Activated CD8-positive, alpha-beta memory T cell treated with anti-CD3 and anti-CD28 coated beads for 36 hours (primary cell): Measurements from ENCODE around the gene OGFRL1. TPM values are rescaled to one million over a fixed set of nuclear protein-coding genes. Genes with fewer than 3 reads are reported as not detected.

Source experiments
- CTCF ChIA-PET: fragments of 350-600 bp; sonication (Branson Sonifier 250); formaldehyde crosslinking; loops from one replicate; lab custom pipeline; 2021; ENCODE audit warnings: antibody characterized with exemption; lab: Charles Lee
- POLR2A ChIA-PET: fragments of 350-600 bp; sonication (Branson Sonifier 250); formaldehyde crosslinking; loops from one replicate; lab custom pipeline; 2021; ENCODE audit warnings: antibody characterized with exemption; lab: Charles Lee
- total RNA-seq, 2 experiments: library from RNA; stranded (reverse); gene quantifications; one replicate each; pipeline ENCODE4 v1.2.3, GENCODE V29; 2021

Gene OGFRL1
- total RNA-seq, 2 experiments from 2014 or later, result 5.0 to 5.1 TPM

DNA sequence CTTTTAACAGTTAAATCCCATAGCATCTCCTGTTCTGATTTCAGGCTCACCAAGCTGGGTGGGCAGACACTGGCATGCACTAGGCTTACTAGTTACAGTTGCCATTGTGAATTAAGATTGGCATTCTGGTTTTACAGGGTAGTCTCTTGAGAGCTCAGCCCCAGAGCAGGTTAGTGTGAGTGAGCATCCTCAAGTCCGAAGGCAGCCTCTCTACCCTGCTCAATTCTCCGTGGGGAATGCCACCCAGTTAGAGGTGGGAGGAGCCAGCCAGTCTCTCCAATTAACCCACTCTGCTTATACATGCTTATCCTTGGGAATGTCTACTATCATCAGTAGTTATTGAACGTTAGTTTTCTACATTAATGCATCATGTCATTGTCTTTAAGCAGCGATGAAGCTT lies 8.9 kb upstream of the OGFRL1 start:
- ChIA-PET CTCF (no interaction called here), POLR2A (no interaction called here)

- CTCF ChIA-PET, result no interaction called here
Measured at GRCh38 chr6:71280701-71281100, 7.9 kb upstream of the OGFRL1 start.

GRCh38 chr6:71284785-71285184 lies 3.8 kb upstream of the OGFRL1 start:
- POLR2A ChIA-PET, result no interaction called here
- CTCF ChIA-PET, result no interaction called here

More at GRCh38 chr6:71280701-71281100, 7.9 kb upstream of the OGFRL1 start:
- POLR2A ChIA-PET, result no interaction called here

- POLR2A ChIA-PET, result no interaction called here
- CTCF ChIA-PET, result no interaction called here
Measured at GRCh38 chr6:71287038-71287437, 1.6 kb upstream of the OGFRL1 start.

DNA sequence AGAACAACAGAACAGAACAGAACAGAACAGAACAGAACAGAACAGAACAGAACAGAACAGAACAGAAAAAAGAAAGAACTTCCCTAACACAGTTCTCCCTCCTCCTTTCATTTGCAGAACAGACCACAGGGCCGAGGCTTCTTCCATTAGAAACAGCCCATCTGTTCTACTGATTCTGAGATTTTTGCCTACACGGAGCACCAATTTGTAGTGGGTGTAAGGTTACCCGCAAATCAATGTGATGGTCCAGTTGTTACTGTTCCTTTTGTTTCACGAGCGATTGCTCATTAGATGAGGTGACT lies 734 bp upstream of the OGFRL1 start:
- ChIA-PET POLR2A (interaction anchor here (0.8 to 1.0 kb wide), 3 partner anchors 10 to 620 kb away, joined by 3 read pairs; partner anchors contain the start of gene SMAP1), CTCF (interaction anchor here (1.7 kb wide), 1 partner anchor 12 kb away, joined by 6 read pairs; no protein-coding TSS in a partner anchor)

DNA sequence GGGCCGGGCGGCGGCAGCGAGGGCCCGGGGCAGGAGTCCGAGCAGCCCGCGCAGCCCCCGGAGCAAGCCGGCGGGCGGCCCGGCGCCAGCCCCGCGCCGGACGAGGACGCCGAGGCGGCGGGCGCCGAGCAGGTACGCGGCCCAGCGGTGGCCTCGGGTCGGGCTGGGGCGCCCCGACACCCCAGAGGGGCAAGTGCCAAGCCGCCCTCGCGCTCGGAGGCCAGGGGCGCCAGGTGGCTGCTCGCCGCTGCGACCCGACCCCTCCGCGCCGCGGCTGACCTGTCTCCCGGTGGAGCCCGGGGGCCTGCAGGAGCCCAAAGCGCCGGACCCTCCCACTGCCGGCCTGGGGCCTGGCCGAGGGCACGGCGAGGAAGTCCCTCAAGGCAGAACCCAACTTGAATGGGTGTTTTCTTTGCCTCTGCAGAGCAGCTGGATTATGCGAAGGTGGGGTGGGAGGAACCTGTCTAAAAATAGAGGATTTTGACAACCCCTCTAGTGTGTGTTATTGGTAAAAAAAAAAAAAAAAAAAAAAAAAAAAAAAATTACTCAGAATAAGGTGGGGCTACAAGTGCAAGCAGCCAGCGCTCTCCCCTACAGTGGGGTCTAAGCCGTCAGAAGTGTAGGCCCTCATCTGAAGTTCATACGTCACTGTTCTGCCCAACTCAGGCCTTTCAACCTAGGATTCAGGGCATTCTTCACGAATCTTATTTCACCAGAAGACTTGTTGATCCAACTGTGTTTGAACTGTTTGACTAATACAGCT lies 609 bp downstream of the OGFRL1 start:
- POLR2A ChIA-PET, result interaction anchor here (0.6 to 1.0 kb wide), 2 partner anchors 11 to 61 kb away, joined by 3 to 8 read pairs; no protein-coding TSS in a partner anchor
- CTCF ChIA-PET, result interaction anchor here (0.6 to 1.7 kb wide), 2 partner anchors 10 to 1492 kb away, joined by 3 to 6 read pairs; no protein-coding TSS in a partner anchor

- CTCF ChIA-PET, result no interaction called here
- POLR2A ChIA-PET, result no interaction called here
Measured at GRCh38 chr6:71289802-71290175, 1.2 kb downstream of the OGFRL1 start.

DNA sequence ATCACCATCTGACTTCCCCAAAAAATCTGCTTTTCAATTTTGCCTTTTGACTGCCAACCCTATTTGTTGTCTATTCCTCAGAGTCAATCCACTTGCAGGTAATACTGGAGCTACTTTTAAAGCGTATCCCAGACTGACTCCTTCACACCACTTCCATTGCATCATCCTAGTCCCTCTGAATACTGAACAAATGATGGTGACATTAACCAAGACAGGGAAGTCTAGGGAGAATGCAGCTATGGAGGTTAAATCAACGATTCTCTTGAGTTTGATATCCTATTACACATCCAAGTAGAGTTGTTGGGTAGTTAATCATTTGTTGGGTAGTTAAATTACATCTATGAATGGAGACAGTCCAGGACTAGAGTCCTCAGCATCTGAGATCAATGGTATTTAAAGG lies 2.0 kb downstream of the OGFRL1 start:
- ChIA-PET CTCF (no interaction called here), POLR2A (no interaction called here)

DNA sequence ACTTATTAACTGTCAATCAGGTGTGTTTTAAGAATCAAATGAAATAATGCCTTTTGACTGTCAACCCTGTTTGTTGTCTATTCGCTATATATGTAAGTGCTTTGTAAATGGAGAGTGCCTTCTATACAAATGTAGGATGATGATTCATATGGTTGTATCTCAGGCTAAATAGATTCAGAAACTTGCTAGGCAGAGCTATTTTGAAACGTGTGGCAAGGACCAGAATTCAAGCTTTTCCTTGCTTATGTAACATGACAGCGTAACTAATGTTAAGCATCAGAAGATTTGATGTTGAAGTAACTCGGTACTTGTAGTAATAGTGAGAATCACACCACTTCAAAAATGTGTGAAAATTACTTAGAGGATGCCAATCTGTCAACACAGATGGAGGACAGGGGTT lies 3.4 kb downstream of the OGFRL1 start:
- CTCF ChIA-PET, result no interaction called here
- POLR2A ChIA-PET, result no interaction called here

- ChIA-PET CTCF (no interaction called here), POLR2A (no interaction called here)
Measured at GRCh38 chr6:71294121-71294523, 5.5 kb downstream of the OGFRL1 start.

GRCh38 chr6:71298459-71298858 lies 9.8 kb downstream of the OGFRL1 start:
- ChIA-PET POLR2A (interaction anchor here (1.0 kb wide), 1 partner anchor 10 kb away, joined by 3 read pairs; no protein-coding TSS in a partner anchor), CTCF (no interaction called here)

DNA sequence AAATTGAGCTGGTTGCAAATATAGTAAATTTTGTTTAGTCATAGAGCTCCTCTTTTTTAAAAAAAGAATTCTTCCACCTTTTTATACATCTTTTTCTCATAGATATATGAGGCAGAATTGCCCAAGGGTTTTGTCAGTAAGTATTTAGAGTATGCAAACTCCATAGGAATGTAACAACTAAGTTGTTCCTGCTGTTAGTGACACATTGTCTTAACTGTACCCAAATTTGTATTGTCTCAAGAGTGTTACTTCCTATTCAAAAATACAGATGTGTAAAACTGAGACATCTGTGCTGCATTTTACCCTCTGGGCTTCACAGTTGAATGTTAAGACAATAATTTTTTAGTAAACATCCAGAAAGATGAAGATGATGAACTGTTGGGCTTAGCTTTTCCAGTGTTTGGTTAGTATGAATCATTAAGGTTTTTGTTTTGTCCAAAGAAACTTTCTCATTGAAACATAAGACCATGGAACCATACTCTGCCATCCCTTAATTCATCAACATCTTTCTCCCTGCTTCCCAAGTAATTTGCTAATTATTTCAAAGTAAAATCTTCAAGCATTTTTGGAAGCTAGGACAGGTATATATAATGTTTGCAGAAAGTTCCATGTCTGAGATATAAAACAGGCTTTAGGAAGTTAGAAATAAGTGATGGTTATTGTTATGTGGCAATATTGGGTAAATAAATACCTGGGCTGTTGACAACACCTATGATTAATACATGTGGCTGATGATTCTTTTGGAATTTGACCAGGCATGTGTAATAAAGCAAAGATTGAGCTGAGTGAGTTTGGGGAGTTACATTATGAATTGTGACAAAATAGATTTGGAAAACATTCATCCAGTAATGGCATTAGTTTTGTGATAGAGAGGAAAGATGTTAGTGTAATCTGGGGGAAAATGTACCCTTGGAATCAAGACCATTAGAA lies 11.2 kb downstream of the OGFRL1 start:
- ChIA-PET POLR2A (interaction anchor here (1.5 kb wide), 1 partner anchor 11 kb away, joined by 3 read pairs; the partner anchor contains the start of gene OGFRL1), CTCF (interaction anchor here (1.7 kb wide), 1 partner anchor 11 kb away, joined by 6 read pairs; the partner anchor contains the start of gene OGFRL1)

GRCh38 chr6:71300561-71301168 lies 12.1 kb downstream of the OGFRL1 start:
- POLR2A ChIA-PET, result interaction anchor here (1.5 kb wide), 1 partner anchor 12 kb away, joined by 3 read pairs; the partner anchor contains the start of gene OGFRL1
- CTCF ChIA-PET, result interaction anchor here (1.7 kb wide), 1 partner anchor 12 kb away, joined by 6 read pairs; the partner anchor contains the start of gene OGFRL1

GRCh38 chr6:71301546-71301945 lies 12.9 kb downstream of the OGFRL1 start:
- POLR2A ChIA-PET, result no interaction called here
- CTCF ChIA-PET, result no interaction called here

- CTCF ChIA-PET, result no interaction called here
- POLR2A ChIA-PET, result no interaction called here
Measured at GRCh38 chr6:71309656-71310055, 21.0 kb downstream of the OGFRL1 start.

GRCh38 chr6:71310261-71310660 lies 21.6 kb downstream of the OGFRL1 start:
- ChIA-PET POLR2A (no interaction called here), CTCF (no interaction called here)

GRCh38 chr6:71312089-71312488 lies 23.5 kb downstream of the OGFRL1 start:
- POLR2A ChIA-PET, result no interaction called here
- CTCF ChIA-PET, result interaction anchor here (1.7 kb wide), 1 partner anchor 9 kb away, joined by 4 read pairs; no protein-coding TSS in a partner anchor

DNA sequence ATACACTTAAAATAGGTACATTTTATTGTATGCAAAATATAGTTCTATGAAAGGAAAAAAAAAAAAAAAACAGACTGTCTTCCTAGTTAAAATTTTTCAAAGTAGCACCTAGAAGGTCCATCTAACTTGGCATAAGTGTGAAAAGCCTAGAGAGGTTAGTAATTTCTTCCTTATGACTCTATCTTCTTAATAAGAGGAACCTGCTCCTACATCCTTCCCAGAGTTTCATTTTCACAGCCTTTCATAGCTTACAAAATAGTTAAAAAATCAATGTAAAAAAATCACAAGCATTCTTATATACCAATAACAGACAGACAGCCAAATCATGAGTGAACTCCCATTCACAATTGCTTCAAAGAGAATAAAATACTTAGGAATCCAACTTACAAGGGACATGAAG lies 28.8 kb downstream of the OGFRL1 start:
- ChIA-PET POLR2A (no interaction called here), CTCF (no interaction called here)

- CTCF ChIA-PET, result interaction anchor here (1.5 kb wide), 1 partner anchor 8 kb away, joined by 4 read pairs; no protein-coding TSS in a partner anchor
- POLR2A ChIA-PET, result no interaction called here
Measured at GRCh38 chr6:71320041-71320440, 31.4 kb downstream of the OGFRL1 start.
